PFSK-1 (cell line): ENCODE data around the gene SSU72.

Experiments used
- FOXP2 ChIP-seq: optimal IDR thresholded peaks from 2 replicates; pipeline ENCODE3; 2011; ENCODE audit warnings: borderline replicate concordance, control low read depth, inconsistent platforms; ENCODE audit not compliant: insufficient read depth; ENCODE audit errors: extremely low read length, extremely low read depth
- POLR2AphosphoS5 ChIP-seq: IDR thresholded peaks from 2 replicates; pipeline ENCODE4 v1.6.1; 2012; ENCODE audit warnings: low read depth, mild to moderate bottlenecking, control low read depth, low read length, moderate library complexity
- TF ChIP-seq, protein P1 (sequence below), 2 experiments: IDR thresholded peaks; 2 replicates each; pipeline versions ENCODE4 v1.6.1 to v1.8.0; 2011 to 2012; ENCODE audit warnings: low read depth in 2 of 2, low read length in 2 of 2, control low read depth in 1 of 2, inconsistent platforms in 1 of 2, mild to moderate bottlenecking in 1 of 2, moderate library complexity in 1 of 2; ENCODE audit not compliant: insufficient read depth in 1 of 2

DNA sequence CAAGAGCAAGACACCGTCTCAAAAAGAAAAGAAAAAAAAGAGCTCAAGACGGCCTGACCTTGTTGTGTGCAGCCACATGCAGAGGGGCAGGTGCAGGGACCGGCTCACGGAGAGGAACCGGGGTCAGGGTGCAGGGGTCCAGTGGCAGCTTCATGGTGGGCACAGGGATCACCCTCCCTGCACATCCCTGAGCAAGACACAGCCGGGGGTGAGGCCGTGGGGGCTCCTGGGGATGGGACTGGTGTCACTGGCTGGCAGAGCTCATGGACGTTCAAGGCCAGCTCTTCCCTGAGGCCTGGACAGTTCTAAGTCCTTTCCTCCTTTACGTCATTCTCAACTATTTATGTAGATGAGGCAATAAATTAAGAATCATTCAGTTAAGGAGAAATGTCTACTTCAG, 27.7 kb downstream of the SSU72 start:
- TF ChIP-seq POLR2AphosphoS5 (no peak), FOXP2 (no peak)
- TF ChIP-seq, protein P1, sequence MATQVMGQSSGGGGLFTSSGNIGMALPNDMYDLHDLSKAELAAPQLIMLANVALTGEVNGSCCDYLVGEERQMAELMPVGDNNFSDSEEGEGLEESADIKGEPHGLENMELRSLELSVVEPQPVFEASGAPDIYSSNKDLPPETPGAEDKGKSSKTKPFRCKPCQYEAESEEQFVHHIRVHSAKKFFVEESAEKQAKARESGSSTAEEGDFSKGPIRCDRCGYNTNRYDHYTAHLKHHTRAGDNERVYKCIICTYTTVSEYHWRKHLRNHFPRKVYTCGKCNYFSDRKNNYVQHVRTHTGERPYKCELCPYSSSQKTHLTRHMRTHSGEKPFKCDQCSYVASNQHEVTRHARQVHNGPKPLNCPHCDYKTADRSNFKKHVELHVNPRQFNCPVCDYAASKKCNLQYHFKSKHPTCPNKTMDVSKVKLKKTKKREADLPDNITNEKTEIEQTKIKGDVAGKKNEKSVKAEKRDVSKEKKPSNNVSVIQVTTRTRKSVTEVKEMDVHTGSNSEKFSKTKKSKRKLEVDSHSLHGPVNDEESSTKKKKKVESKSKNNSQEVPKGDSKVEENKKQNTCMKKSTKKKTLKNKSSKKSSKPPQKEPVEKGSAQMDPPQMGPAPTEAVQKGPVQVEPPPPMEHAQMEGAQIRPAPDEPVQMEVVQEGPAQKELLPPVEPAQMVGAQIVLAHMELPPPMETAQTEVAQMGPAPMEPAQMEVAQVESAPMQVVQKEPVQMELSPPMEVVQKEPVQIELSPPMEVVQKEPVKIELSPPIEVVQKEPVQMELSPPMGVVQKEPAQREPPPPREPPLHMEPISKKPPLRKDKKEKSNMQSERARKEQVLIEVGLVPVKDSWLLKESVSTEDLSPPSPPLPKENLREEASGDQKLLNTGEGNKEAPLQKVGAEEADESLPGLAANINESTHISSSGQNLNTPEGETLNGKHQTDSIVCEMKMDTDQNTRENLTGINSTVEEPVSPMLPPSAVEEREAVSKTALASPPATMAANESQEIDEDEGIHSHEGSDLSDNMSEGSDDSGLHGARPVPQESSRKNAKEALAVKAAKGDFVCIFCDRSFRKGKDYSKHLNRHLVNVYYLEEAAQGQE (IDR thresholded peaks at IDR 0.05; ENCODE audit: insufficient read depth in 1 of 2, low read depth in 2 of 2, low read length in 2 of 2), result no peak
